Transverse colon (tissue), 4 donors: Measurements from ENCODE around the gene OR8B8. TPM values are rescaled to one million over a fixed set of nuclear protein-coding genes. Genes with fewer than 3 reads are reported as not detected.
A peak's percentile ranks its signal among the peaks of the same experiment; 100 is the strongest.

Source experiments
- DNase-seq: peaks from one replicate; pipeline ENCODE4 v3.0.0-alpha.2; 2019
- H3K27ac ChIP-seq, 4 donors: fragments of 200-600 bp; sonication (generic); 2 replicates each; pipeline ENCODE4 v1.5.1; 2016 to 2018; ENCODE audit warnings: inconsistent platforms in 4 of 4
- H3K27me3 ChIP-seq: fragments of 200-600 bp; sonication (generic); 2 replicates; pipeline ENCODE4 v1.5.1; 2017; ENCODE audit warnings: inconsistent platforms
- H3K36me3 ChIP-seq, 4 donors: fragments of 200-600 bp; sonication (generic); 2 replicates each; pipeline ENCODE4 v1.5.1; 2017 to 2019; ENCODE audit warnings: inconsistent platforms in 4 of 4
- H3K4me1 ChIP-seq, 4 donors: fragments of 200-600 bp; sonication (generic); 2 replicates each; pipeline ENCODE4 v1.5.1; 2017 to 2020; ENCODE audit warnings: inconsistent platforms in 4 of 4
- H3K4me3 ChIP-seq, 4 donors: fragments of 200-600 bp; sonication (generic); 1 replicate in 1 of 4; 2 replicates in 3 of 4; pipeline versions ENCODE4 v1.5.1 to v1.6.1; 2017 to 2019; ENCODE audit warnings: inconsistent platforms in 4 of 4
- H3K9me3 ChIP-seq, 2 donors: fragments of 200-600 bp; sonication (generic); 2 replicates each; pipeline ENCODE4 v1.5.1; 2017 to 2019; ENCODE audit warnings: inconsistent platforms in 2 of 2
- EP300 ChIP-seq: sonication (generic); formaldehyde crosslinking; IDR thresholded peaks from one replicate; pipeline ENCODE4 v1.6.1; 2017; ENCODE audit warnings: antibody characterized with exemption, low read depth
- POLR2A ChIP-seq: fragments of 450-650 bp; IDR thresholded peaks from one replicate; pipeline ENCODE4 v1.6.1; 2016; ENCODE audit warnings: antibody characterized with exemption, mild to moderate bottlenecking, moderate library complexity
- POLR2AphosphoS5 ChIP-seq, 3 donors: sonication (generic); formaldehyde crosslinking; IDR thresholded peaks; one replicate each; pipeline ENCODE4 v1.6.1; 2016; ENCODE audit warnings: antibody characterized with exemption in 3 of 3
- WGBS, 2 donors: methylation state at CpG; one replicate each; pipeline ENCODE4 v1.1.5; 2018; ENCODE audit warnings: low coverage in 1 of 2; 5-methylcytosine and 5-hydroxymethylcytosine counted together
- in situ Hi-C, 4 donors: fragments of 200-750 bp; cut with MboI; loops; one replicate each; pipeline versions ENCODE4 v1.15.0 to v1.15.1; 2017; ENCODE audit warnings: low sequenced_read_pairs in 3 of 4, low pct_ligation_motif_present in 1 of 4, low pct_unique_long_range_greater_than_20kb in 1 of 4
- intact Hi-C: fragments of 100-400 bp; cut with DNase I; formaldehyde crosslinking; loops from one replicate; pipeline ENCODE4 v1.15.1; 2023; ENCODE audit warnings: low total_unique reads
- total RNA-seq, 4 donors: library from RNA; depleted of rRNA; stranded (reverse); fragments of >200 nt; gene quantifications; one replicate each; pipeline ENCODE4 v1.1.0, GENCODE V29; 2016
- TF ChIP-seq, protein P1 (sequence below), 5 experiments: fragments of 200-600 bp in 3 of 5; fragments of 450-650 bp in 2 of 5; sonication (generic) in 3 of 5; IDR thresholded peaks; 1 replicate in 2 of 5; 2 replicates in 3 of 5; pipeline ENCODE4 v1.5.1; 2016 to 2017; ENCODE audit warnings: antibody characterized with exemption in 5 of 5, inconsistent platforms in 3 of 5, mild to moderate bottlenecking in 2 of 5, moderate library complexity in 1 of 5

OR8B8 gene
- total RNA-seq, 4 donors from 2014 or later: not detected

DNA sequence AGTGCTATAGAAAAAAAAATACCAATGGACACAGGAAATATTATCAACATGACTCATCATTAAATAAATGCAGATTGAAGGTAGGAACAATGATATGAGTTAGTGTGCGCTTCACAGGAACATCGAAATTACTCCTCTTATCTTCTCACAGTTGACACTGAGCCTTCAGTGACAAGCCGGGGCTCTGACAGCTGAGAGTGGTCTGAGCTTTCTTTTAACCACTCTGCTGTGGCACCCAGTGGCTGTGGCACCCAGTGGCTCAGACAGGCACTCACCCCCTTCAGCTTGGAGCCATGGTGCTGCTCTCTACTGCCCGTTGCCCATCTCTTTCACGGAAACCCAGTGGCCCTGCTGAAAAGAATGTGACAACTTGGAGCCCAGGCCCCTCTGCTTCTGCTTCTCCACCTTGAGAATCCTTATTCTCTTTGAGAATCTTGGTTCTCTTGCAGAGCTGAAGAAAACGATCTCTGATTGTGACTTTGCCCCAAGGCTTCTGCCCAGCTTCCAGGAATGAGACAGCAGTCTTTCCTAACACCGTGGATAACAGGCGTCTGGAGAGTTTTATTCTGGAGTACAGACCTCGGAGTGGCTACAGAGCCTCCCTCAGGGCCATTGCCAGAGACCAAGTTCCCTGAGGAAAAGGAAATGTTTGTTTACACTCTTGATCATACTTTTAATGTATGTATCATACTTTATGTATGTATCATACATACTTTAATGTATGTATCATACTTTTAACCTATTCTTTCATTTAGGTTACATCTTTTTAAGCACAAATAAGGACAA lies 37.1 kb upstream of the OR8B8 start:
- intact Hi-C loops (no loop called here), in situ Hi-C loops (no loop called here)
- WGBS, 2 donors: 73 to 83% methylated on average over 2 to 9 of the region's 9 CpGs
- no peak overlapping the region for H3K4me3 ChIP-seq
- DNase-seq: no peak
- TF ChIP-seq, protein P1, sequence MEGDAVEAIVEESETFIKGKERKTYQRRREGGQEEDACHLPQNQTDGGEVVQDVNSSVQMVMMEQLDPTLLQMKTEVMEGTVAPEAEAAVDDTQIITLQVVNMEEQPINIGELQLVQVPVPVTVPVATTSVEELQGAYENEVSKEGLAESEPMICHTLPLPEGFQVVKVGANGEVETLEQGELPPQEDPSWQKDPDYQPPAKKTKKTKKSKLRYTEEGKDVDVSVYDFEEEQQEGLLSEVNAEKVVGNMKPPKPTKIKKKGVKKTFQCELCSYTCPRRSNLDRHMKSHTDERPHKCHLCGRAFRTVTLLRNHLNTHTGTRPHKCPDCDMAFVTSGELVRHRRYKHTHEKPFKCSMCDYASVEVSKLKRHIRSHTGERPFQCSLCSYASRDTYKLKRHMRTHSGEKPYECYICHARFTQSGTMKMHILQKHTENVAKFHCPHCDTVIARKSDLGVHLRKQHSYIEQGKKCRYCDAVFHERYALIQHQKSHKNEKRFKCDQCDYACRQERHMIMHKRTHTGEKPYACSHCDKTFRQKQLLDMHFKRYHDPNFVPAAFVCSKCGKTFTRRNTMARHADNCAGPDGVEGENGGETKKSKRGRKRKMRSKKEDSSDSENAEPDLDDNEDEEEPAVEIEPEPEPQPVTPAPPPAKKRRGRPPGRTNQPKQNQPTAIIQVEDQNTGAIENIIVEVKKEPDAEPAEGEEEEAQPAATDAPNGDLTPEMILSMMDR (IDR thresholded peaks at IDR 0.05): no peak
- TF ChIP-seq POLR2AphosphoS5 (IDR thresholded peaks at IDR 0.05) (no peak), EP300 (no peak), POLR2A (no peak)
- no peaks in the 10 kb centered on the region for H3K4me1 ChIP-seq
- no peak overlapping the region for H3K27ac ChIP-seq
- H3K9me3 ChIP-seq: no peaks in the 10 kb centered on the region
- H3K36me3 ChIP-seq: no peaks in the 10 kb centered on the region
- no peaks in the 10 kb centered on the region for H3K27me3 ChIP-seq

DNA sequence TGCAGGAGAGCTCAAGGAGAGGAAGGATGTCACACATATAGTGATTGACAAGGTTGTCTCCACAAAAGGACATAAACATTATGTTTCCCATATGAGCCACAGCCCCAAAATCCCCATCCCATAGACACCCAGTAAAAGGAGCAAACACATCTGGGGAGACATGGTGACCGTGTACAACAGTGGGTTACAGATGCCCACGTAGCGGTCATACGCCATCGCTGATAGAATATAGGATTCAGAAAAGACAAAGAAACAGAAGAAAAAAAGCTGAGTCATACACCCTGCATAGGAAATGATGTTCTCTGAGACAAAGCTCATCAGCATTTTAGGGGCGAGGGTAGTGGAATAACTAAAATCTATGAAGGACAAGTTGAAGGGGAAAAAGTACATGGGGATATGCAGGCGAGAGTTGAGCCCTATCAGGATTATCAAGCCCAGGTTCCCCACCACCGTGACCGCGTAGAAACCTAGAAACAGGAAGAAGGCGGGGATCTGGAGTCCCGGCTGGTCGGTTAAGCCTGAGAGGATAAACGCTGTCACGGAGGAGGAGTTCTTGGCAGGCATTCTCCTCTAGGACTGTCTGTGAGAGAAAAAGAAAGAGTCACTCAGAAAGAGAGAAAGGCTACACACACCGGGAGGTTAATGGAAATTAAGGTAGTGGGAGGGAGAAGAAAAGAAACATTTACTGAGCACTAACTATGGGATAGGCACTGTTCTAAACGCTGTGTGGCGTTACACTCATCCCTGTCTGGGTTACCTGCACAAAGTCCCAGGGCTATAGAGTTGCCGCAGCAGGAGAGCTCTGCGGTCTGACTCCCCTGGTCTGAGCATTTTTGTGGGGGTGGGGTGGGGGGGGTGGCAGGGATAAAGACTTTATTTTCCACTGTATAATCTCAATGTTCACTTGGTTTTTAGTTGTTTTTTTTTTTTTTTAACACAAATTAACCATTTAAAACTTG lies 36.1 kb upstream of the OR8B8 start:
- 28 to 36% methylated on average over 10 to 20 of the region's 20 CpGs for WGBS, 2 donors
- DNase-seq: no peak
- H3K27me3 ChIP-seq: no peaks in the 10 kb centered on the region
- H3K4me3 ChIP-seq: peak overlapping the region in 1 of 4 donors; percentile 29
- no peak overlapping the region for H3K27ac ChIP-seq
- in situ Hi-C loops (no loop called here), intact Hi-C loops (no loop called here)
- TF ChIP-seq POLR2AphosphoS5 (IDR thresholded peaks at IDR 0.05) (no peak), POLR2A (no peak)
- H3K4me1 ChIP-seq: no peaks in the 10 kb centered on the region
- H3K36me3 ChIP-seq: no peaks in the 10 kb centered on the region
- H3K9me3 ChIP-seq: no peaks in the 10 kb centered on the region

DNA sequence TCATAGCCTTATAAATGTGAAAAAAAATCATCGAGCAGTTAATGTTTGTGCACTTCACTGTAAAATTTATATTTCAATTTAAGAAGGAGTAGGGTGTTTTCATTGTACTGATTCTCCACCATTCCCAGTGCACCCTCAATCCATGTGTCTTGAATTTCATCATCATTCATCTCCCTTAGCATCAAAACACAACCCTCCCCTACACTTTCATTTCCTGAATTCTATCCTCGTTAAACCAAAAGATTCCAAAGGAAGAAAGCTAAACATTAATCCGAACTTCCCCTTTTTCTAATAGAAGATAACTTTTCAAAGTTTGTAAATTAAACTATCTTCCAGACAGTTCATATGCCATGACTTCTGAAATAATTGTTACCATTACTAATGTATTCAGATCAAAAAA lies 34.1 kb upstream of the OR8B8 start:
- intact Hi-C loops (no loop called here), in situ Hi-C loops (no loop called here)
- WGBS, 2 donors: 53 to 72% methylated on average over 3 of the region's 3 CpGs
- DNase-seq: no peak
- Histone ChIP-seq H3K27me3 (no peaks in the 10 kb centered on the region), H3K4me3 (no peak overlapping the region), H3K9me3 (no peaks in the 10 kb centered on the region), H3K36me3 (no peaks in the 10 kb centered on the region), H3K27ac (no peak overlapping the region), H3K4me1 (no peaks in the 10 kb centered on the region)
- TF ChIP-seq, protein P1 (IDR thresholded peaks at IDR 0.05): no peak
- TF ChIP-seq POLR2A: no peak
- no peak for TF ChIP-seq EP300
- no peak for TF ChIP-seq POLR2AphosphoS5 (IDR thresholded peaks at IDR 0.05)

DNA sequence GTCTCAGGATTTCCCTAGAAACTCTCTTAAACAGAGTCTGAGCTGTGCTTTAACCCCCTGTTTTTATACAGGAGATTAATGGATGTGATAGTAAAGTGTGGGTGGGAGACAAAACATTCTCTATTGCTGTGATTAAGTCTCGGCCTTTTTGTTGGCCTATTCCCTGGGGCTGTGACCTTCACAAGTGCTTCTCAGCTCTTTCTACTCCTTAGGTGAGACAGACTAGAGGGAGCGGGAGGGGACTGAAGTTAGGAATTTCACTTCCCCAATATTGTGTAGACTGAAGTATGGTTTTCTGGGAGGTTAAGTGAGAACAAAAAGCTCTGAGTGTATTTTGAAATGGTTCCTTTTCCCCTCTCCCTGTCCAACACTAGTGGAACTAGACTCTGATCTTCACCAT lies 29.8 kb upstream of the OR8B8 start:
- no peak overlapping the region for H3K4me3 ChIP-seq
- no peaks in the 10 kb centered on the region for H3K9me3 ChIP-seq
- no peaks in the 10 kb centered on the region for H3K4me1 ChIP-seq
- DNase-seq: no peak
- WGBS, 2 donors: 50 to 53% methylated on average over 1 to 2 of the region's 2 CpGs
- intact Hi-C loops (no loop called here), in situ Hi-C loops (no loop called here)
- H3K36me3 ChIP-seq: no peaks in the 10 kb centered on the region
- no peak overlapping the region for H3K27ac ChIP-seq
- H3K27me3 ChIP-seq: no peaks in the 10 kb centered on the region
- no peak for TF ChIP-seq POLR2AphosphoS5 (IDR thresholded peaks at IDR 0.05)
- TF ChIP-seq, protein P1 (IDR thresholded peaks at IDR 0.05): no peak
- no peak for TF ChIP-seq POLR2A
- TF ChIP-seq EP300: no peak
